Activated T-cell treated with anti-CD3 and anti-CD28 coated beads for 4 hours (primary cell): ENCODE measurements around the gene OR2A7.
"Not testable (repeated sequence)": the region's sequence is repeated elsewhere in the genome, so short reads cannot be mapped to it uniquely, and the experiment has no call there.

Source experiments
- DNase-seq: peaks from one replicate; pipeline ENCODE4 v3.0.0-alpha.2; 2020

OR2A7 gene

GRCh38 chr7:144247674-144248330 lies 16.8 kb downstream of the OR2A7 start:
- DNase-seq = not testable (repeated sequence)

- not testable (repeated sequence) for DNase-seq
Measured at GRCh38 chr7:144246967-144247366, 17.6 kb downstream of the OR2A7 start.

- not testable (repeated sequence) for DNase-seq
Measured at GRCh38 chr7:144245372-144245771, 19.2 kb downstream of the OR2A7 start.

GRCh38 chr7:144239365-144239764 lies 25.2 kb downstream of the OR2A7 start, which contains the start of gene OR2A42:
Gene OR2A42 (minus strand): TSS chr7:144239605. CDS start chr7:144232843, 6,762 bp downstream.
- DNase-seq = not testable (repeated sequence)

- not testable (repeated sequence) for DNase-seq
Measured at GRCh38 chr7:144238530-144239082, 26.0 kb downstream of the OR2A7 start.

- DNase-seq = not testable (repeated sequence)
Measured at GRCh38 chr7:144233039-144233438, 31.6 kb downstream of the OR2A7 start.

GRCh38 chr7:144231027-144231426 lies 33.6 kb downstream of the OR2A7 start:
- DNase-seq = not testable (repeated sequence)

- DNase-seq = not testable (repeated sequence)
Measured at GRCh38 chr7:144228810-144229209, 35.8 kb downstream of the OR2A7 start.

- DNase-seq = not testable (repeated sequence)
Measured at GRCh38 chr7:144226866-144227265, 37.7 kb downstream of the OR2A7 start.

- DNase-seq = not testable (repeated sequence)
Measured at GRCh38 chr7:144223675-144224074, 40.9 kb downstream of the OR2A7 start.

GRCh38 chr7:144220531-144220930 lies 44.1 kb downstream of the OR2A7 start:
- not testable (repeated sequence) for DNase-seq

GRCh38 chr7:144219149-144219548 lies 45.4 kb downstream of the OR2A7 start:
- not testable (repeated sequence) for DNase-seq

- not testable (repeated sequence) for DNase-seq
Measured at GRCh38 chr7:144218581-144218980, 46.0 kb downstream of the OR2A7 start.

GRCh38 chr7:144217200-144217599 lies 47.4 kb downstream of the OR2A7 start:
- not testable (repeated sequence) for DNase-seq
